HepG2 (cell line): ENCODE data around the gene CRYZ. TPM values are rescaled to one million over a fixed set of nuclear protein-coding genes. Genes with fewer than 3 reads are reported as not detected.

ENCODE experiments used
- ASH2L ChIP-seq: fragments of 300-600, 200-600 bp; sonication (generic); IDR thresholded peaks from 2 replicates; pipeline ENCODE4 v1.7.0; 2017; ENCODE audit warnings: low read depth, mild to moderate bottlenecking, moderate library complexity, mixed read lengths, low read length; ENCODE audit not compliant: insufficient read length
- CTCF ChIP-seq: sonication (generic); formaldehyde crosslinking; IDR thresholded peaks from 2 replicates; pipeline ENCODE4 v1.5.0; 2020; ENCODE audit warnings: mild to moderate bottlenecking, missing genetic modification reagents, moderate library complexity
- FOXJ3 ChIP-seq: sonication (generic); formaldehyde crosslinking; IDR thresholded peaks from 2 replicates; pipeline ENCODE4 v1.4.0; 2020; ENCODE audit warnings: missing genetic modification reagents, mild to moderate bottlenecking, borderline replicate concordance
- HNF4G ChIP-seq, 2 experiments: sonication (generic) in 1 of 2; formaldehyde crosslinking in 1 of 2; IDR thresholded peaks; 2 replicates each; pipeline versions ENCODE4 v1.4.0 to v1.6.1; 2011 to 2020; ENCODE audit warnings: borderline replicate concordance in 2 of 2, low read depth in 2 of 2, mild to moderate bottlenecking in 2 of 2, low read length in 1 of 2, missing genetic modification reagents in 1 of 2, moderate library complexity in 1 of 2
- HNRNPK ChIP-seq: fragments of 200-400 bp; formaldehyde crosslinking; IDR thresholded peaks from 2 replicates; pipeline ENCODE4 v1.6.1; 2018; ENCODE audit warnings: low read length, low read depth, moderate library complexity, mild to moderate bottlenecking; ENCODE audit not compliant: poor library complexity, severe bottlenecking
- KAT8 ChIP-seq: IDR thresholded peaks from 2 replicates; pipeline ENCODE4 v1.6.1; 2016; ENCODE audit warnings: missing genetic modification reagents, missing compliant biosample characterization
- MAFF ChIP-seq: IDR thresholded peaks from 2 replicates; pipeline ENCODE4 v1.6.1; 2011; ENCODE audit warnings: low read depth, low read length, improper control_type of control experiment
- NBN ChIP-seq: fragments of 450-650 bp; conservative IDR thresholded peaks from 2 replicates; pipeline ENCODE4 v1.6.1; 2017
- NFRKB ChIP-seq: fragments of 450-650 bp; IDR thresholded peaks from 2 replicates; pipeline ENCODE4 v1.6.1; 2017
- NPAS2 ChIP-seq: sonication (generic); formaldehyde crosslinking; IDR thresholded peaks from 2 replicates; pipeline ENCODE4 v1.8.0; 2022; ENCODE audit warnings: mild to moderate bottlenecking, missing genetic modification reagents, borderline replicate concordance
- NRL ChIP-seq: sonication (generic); formaldehyde crosslinking; IDR thresholded peaks from 2 replicates; pipeline ENCODE4 v1.5.0; 2020; ENCODE audit warnings: missing genetic modification reagents, mild to moderate bottlenecking, moderate library complexity, borderline replicate concordance
- SOX5 ChIP-seq: IDR thresholded peaks from 2 replicates; pipeline ENCODE4 v1.6.1; 2016; ENCODE audit warnings: borderline replicate concordance
- TSC22D2 ChIP-seq: sonication (generic); formaldehyde crosslinking; IDR thresholded peaks from 2 replicates; pipeline ENCODE4 v1.5.1; 2020; ENCODE audit warnings: missing genetic modification reagents, mild to moderate bottlenecking, borderline replicate concordance
- YY1 ChIP-seq: IDR thresholded peaks from 2 replicates; pipeline ENCODE4 v1.6.1; 2011; ENCODE audit warnings: low read length, low read depth, moderate library complexity, mild to moderate bottlenecking; ENCODE audit not compliant: insufficient read depth, insufficient replicate concordance
- ZFP1 ChIP-seq: IDR thresholded peaks from 2 replicates; pipeline ENCODE4 v1.6.1; 2016
- ZNF44 ChIP-seq: sonication (generic); formaldehyde crosslinking; IDR thresholded peaks from 2 replicates; pipeline ENCODE4 v1.5.1; 2020; ENCODE audit warnings: mild to moderate bottlenecking, missing genetic modification reagents
- ZNF496 ChIP-seq: sonication (generic); formaldehyde crosslinking; IDR thresholded peaks from 2 replicates; pipeline ENCODE4 v1.8.1; 2023; ENCODE audit warnings: mild to moderate bottlenecking, moderate library complexity, missing genetic modification reagents; ENCODE audit not compliant: insufficient replicate concordance
- ZNF556 ChIP-seq: sonication (generic); formaldehyde crosslinking; IDR thresholded peaks from 2 replicates; pipeline ENCODE4 v1.4.0; 2020; ENCODE audit warnings: mild to moderate bottlenecking, missing genetic modification reagents, borderline replicate concordance
- ZNF691 ChIP-seq: sonication (generic); formaldehyde crosslinking; IDR thresholded peaks from 2 replicates; pipeline ENCODE4 v1.4.0; 2020; ENCODE audit warnings: missing genetic modification reagents, low read depth, mild to moderate bottlenecking, borderline replicate concordance
- ZNF891 ChIP-seq: sonication (generic); formaldehyde crosslinking; IDR thresholded peaks from 2 replicates; pipeline ENCODE4 v1.5.0; 2020; ENCODE audit warnings: mild to moderate bottlenecking, missing genetic modification reagents
- polyA plus RNA-seq, 8 experiments: library from polyadenylated mRNA; depleted of rRNA in 3 of 8; stranded (reverse) in 7 of 8; unstranded in 1 of 8; fragments of >200 nt; fragmentation: Illumina TruSeq in 4 of 8; extraction: Trizol in 4 of 8; gene quantifications; 2 replicates each; pipeline versions ENCODE4 v1.2.1 to v1.2.3, GENCODE V29; 2011 to 2016; ENCODE audit warnings: low read depth in 4 of 8, missing spikeins in 1 of 8, mixed read lengths in 1 of 8; ENCODE audit not compliant: insufficient read depth in 1 of 8
- total RNA-seq, 5 experiments: library from RNA; depleted of rRNA; stranded (reverse); fragments of >200 nt; fragmentation: Illumina TruSeq; extraction: Trizol; gene quantifications; 2 replicates each; pipeline ENCODE4 v1.2.3, GENCODE V29; 2016; ENCODE audit warnings: low read depth in 1 of 5
- TF ChIP-seq, protein P1 (sequence below): sonication (generic); formaldehyde crosslinking; IDR thresholded peaks from 2 replicates; pipeline ENCODE4 v1.4.0; 2020; ENCODE audit warnings: missing genetic modification reagents
- TF ChIP-seq, protein P2 (sequence below), 2 experiments: IDR thresholded peaks; 2 replicates each; pipeline ENCODE4 v1.6.1; 2011 to 2012; ENCODE audit warnings: low read length in 2 of 2, borderline replicate concordance in 1 of 2, low read depth in 1 of 2, mild to moderate bottlenecking in 1 of 2, moderate library complexity in 1 of 2

Gene CRYZ
- total and polyA plus RNA-seq, 2 of the 13 experiments (the other 11 are each of a cell fraction or from before 2014, with no cell fraction given) = 115 to 211 TPM

GRCh38 chr1:74732960-74733603 is at the start of gene CRYZ, which contains the start of gene TYW3 (continued):
- peak; percentile 99 for TF ChIP-seq YY1
- TF ChIP-seq, protein P1, sequence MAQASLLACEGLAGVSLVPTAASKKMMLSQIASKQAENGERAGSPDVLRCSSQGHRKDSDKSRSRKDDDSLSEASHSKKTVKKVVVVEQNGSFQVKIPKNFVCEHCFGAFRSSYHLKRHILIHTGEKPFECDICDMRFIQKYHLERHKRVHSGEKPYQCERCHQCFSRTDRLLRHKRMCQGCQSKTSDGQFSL (CRISPR knock-in tag) = no peak
- peak; percentile 33; the same call in 1 of the 2 replicates for TF ChIP-seq CTCF
- no peak for TF ChIP-seq NPAS2 (CRISPR knock-in tag)
- no peak for TF ChIP-seq MAFF
- peak; percentile 91 for TF ChIP-seq NFRKB
- peak; percentile 82 for TF ChIP-seq ZNF891 (CRISPR knock-in tag)
- TF ChIP-seq NBN = no peak
- no peak for TF ChIP-seq HNRNPK
- TF ChIP-seq, protein P2, sequence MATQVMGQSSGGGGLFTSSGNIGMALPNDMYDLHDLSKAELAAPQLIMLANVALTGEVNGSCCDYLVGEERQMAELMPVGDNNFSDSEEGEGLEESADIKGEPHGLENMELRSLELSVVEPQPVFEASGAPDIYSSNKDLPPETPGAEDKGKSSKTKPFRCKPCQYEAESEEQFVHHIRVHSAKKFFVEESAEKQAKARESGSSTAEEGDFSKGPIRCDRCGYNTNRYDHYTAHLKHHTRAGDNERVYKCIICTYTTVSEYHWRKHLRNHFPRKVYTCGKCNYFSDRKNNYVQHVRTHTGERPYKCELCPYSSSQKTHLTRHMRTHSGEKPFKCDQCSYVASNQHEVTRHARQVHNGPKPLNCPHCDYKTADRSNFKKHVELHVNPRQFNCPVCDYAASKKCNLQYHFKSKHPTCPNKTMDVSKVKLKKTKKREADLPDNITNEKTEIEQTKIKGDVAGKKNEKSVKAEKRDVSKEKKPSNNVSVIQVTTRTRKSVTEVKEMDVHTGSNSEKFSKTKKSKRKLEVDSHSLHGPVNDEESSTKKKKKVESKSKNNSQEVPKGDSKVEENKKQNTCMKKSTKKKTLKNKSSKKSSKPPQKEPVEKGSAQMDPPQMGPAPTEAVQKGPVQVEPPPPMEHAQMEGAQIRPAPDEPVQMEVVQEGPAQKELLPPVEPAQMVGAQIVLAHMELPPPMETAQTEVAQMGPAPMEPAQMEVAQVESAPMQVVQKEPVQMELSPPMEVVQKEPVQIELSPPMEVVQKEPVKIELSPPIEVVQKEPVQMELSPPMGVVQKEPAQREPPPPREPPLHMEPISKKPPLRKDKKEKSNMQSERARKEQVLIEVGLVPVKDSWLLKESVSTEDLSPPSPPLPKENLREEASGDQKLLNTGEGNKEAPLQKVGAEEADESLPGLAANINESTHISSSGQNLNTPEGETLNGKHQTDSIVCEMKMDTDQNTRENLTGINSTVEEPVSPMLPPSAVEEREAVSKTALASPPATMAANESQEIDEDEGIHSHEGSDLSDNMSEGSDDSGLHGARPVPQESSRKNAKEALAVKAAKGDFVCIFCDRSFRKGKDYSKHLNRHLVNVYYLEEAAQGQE (IDR thresholded peaks at IDR 0.05; ENCODE audit: borderline replicate concordance in 1 of 2, low read depth in 1 of 2, low read length in 2 of 2) = peak in 1 of 2 experiments; percentile 70; a peak in 1 of 4 replicates
- TF ChIP-seq TSC22D2 = peak; percentile 61; the same call in 1 of the 2 replicates
- peak; percentile 49; the same call in 1 of the 2 replicates for TF ChIP-seq SOX5 (CRISPR knock-in tag)
- TF ChIP-seq KAT8 (CRISPR knock-in tag) = peak; percentile 95
- no peak for TF ChIP-seq ZNF44 (CRISPR knock-in tag)
- TF ChIP-seq ZNF496 (CRISPR knock-in tag) = no peak
- TF ChIP-seq ASH2L = peak; percentile 94
- TF ChIP-seq HNF4G (IDR thresholded peaks at IDR 0.05; ENCODE audit: borderline replicate concordance, low read depth, low read length) = peak; percentile 13; the same call in 1 of the 2 replicates
- TF ChIP-seq HNF4G (CRISPR knock-in tag; IDR thresholded peaks at IDR 0.05; ENCODE audit: borderline replicate concordance, low read depth) = 0 out of 2 replicates have a peak, but pooled peaks have one; percentile 39
- peak; percentile 52; the same call in 1 of the 2 replicates for TF ChIP-seq FOXJ3
- peak; percentile 85; the same call in 1 of the 2 replicates for TF ChIP-seq NRL (CRISPR knock-in tag)
- no peak for TF ChIP-seq ZNF556 (CRISPR knock-in tag)
- TF ChIP-seq ZFP1 (CRISPR knock-in tag) = peak; percentile 39; the same call in 1 of the 2 replicates
- TF ChIP-seq ZNF691 (CRISPR knock-in tag) = peak; percentile 41; the same call in 1 of the 2 replicates
